Middle frontal gyrus (tissue), 1 donor: ENCODE results near the gene KCNQ1.

Source experiments
- DNase-seq: peaks from one replicate; pipeline ENCODE4 v3.0.0-alpha.2; 2015; ENCODE audit warnings: low spot score; ENCODE audit errors: extremely low spot score

KCNQ1 gene

GRCh38 chr11:2565447-2566222, 120.8 kb downstream of the KCNQ1 start:
- DNase-seq: no peak

- DNase-seq: no peak
These were observed 121.6 kb downstream of the KCNQ1 start for GRCh38 chr11:2566223-2567025.

DNA sequence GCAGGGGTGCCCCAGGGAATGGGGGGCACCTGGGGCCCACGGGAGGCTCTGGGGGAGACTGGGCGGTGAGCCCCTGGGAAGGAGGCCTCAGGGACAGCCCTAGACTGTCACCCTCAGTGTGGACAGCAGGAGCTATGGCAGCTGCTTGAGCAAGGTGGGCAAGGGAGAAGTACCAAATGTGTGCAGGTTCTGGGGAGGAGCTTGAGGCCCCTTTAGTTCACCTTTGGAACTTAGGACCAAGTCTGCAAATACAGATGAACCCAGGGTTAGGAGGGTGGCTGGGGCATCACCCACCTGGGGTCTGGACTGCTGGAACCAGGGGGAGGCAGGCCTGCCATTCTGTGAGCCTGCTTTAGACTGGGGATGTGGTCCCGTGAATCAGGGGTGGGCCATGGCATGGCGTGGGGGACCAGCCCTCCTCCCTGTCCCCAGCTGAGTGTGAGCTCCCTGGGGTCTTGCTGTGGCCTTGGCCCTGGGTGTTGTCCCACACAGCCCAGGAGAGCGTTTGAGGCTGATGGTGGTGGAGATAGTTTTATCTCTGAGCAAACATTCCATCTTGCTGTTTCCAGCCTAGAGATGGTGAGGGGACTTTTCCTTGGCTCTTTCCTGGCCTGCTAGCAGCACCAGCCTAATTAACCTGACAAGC, 122.3 kb downstream of the KCNQ1 start:
- no peak for DNase-seq

- DNase-seq: no peak
These were observed 124.5 kb downstream of the KCNQ1 start for GRCh38 chr11:2569321-2569721.

- no peak for DNase-seq
These were observed 125.0 kb downstream of the KCNQ1 start for GRCh38 chr11:2569731-2570210.

DNA sequence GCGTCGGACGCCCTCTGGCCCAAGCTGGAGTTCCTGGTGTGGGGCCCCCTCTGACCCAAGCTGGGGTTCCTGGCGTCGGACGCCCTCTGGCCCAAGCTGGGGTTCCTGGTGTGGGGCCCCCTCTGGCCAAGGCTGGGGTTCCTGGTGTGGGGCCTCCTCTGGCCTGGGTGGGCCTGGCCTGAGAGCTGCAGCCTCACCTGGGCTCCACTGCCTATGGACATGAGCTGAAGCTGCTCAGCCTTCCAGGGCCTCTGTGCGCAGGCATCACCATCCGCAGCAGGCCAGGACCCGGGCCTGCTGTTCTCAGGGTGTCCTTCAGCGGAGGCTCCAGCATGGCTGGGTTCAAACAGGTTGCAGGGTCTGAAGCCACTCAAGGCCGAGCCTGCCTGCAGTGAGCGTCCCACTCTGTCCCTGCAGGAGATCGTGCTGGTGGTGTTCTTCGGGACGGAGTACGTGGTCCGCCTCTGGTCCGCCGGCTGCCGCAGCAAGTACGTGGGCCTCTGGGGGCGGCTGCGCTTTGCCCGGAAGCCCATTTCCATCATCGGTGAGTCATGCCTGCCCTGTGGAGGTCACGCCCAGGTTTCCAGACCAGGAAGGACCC, 125.5 kb downstream of the KCNQ1 start:
- no peak for DNase-seq

- DNase-seq: no peak
These were observed 126.2 kb downstream of the KCNQ1 start for GRCh38 chr11:2570841-2571597.

- no peak for DNase-seq
These were observed 126.9 kb downstream of the KCNQ1 start for GRCh38 chr11:2571598-2572281.

DNA sequence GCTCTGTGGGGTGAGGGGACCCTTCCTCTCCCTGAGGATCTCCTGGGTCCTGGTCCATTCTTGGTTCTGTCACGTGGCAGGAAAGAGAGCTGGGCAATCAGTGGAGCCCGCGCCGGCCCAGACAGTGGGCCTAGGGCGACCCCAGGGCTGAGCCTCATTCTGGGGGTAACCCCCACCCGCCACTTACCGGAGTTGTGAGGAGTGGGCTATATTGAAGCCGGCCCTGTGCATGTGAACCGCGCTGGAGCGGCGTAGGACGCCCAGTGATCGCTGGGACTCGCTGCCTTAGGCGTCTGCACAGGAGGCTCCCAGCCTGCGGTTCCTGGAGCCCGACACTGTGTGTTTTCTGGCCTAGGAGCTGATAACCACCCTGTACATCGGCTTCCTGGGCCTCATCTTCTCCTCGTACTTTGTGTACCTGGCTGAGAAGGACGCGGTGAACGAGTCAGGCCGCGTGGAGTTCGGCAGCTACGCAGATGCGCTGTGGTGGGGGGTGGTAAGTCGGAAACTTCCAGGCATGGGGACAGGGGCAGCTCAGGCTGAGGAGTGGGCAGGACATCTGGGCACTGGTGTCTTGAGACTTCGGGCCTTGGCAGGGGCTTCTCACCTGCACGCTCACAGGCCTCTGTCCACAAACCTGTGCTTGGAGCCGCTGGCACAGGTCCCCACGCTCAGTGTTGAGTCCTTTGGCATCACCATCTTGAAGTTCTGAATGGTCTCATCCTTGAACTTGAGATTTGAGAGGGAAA, 127.9 kb downstream of the KCNQ1 start:
- no peak for DNase-seq

DNA sequence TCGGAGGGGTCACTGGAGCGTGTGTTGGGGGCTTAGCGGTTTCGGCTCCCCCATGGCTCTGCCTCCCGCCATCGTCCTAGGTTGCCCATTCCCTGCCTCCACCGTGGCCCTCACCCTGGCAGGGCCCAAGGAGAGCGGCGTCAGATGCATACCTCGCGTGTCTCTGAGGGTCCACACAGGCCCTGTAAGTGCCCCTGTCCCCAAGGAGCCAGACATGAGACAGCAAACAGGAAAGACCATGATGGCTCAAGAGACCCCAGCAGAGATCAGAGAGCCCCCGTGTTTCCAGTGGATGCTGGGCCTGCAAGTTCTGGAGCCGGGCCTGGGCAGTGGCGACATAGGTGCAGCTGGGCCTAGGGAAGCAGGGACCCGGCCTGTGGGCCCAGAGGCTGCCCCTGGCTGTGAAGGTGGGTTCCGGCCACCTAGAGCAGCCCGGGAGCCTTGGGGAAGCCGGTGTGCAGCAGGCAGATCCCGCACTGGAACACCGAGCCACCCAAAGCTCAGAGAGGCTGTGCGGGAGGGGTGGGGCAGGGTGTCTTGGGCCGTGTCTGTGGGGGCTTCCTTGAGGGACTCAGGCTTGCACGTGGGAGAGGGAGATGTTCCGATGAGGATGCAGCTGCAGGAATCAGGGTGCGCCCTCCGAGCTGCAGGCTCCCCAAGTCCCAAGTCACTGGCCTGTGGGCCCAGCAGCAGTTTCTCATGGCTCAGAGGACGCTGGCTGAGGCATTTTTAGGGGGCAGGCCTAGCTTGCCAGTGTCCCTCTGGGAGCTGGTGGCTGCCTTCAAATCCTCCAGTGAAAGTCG, 128.6 kb downstream of the KCNQ1 start:
- DNase-seq: no peak

DNA sequence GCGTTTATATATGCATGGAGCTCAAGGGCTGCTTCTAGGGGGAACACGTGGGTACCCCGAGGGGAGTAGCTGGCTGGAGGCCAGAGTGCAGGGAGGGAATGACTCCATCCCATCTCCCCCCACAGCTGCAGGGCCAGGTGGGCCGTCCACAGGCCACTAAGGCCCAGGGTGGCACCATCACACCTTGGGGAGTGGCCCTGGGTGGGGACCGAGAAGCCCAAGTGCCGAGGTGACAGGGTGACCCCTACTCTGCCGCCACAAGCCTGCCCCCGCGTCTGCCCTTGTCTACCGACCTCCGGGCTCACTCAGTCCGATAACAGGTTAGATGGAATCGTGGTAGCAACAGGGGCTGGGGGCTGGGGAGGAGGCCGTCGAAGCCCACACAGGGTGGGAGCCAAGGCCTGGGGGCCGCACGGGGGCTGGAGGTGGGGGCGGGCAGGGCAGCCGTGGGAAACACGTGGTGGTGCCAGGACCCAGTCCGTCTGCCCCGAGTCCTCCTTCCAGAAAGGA, 129.3 kb downstream of the KCNQ1 start:
- DNase-seq: no peak

DNA sequence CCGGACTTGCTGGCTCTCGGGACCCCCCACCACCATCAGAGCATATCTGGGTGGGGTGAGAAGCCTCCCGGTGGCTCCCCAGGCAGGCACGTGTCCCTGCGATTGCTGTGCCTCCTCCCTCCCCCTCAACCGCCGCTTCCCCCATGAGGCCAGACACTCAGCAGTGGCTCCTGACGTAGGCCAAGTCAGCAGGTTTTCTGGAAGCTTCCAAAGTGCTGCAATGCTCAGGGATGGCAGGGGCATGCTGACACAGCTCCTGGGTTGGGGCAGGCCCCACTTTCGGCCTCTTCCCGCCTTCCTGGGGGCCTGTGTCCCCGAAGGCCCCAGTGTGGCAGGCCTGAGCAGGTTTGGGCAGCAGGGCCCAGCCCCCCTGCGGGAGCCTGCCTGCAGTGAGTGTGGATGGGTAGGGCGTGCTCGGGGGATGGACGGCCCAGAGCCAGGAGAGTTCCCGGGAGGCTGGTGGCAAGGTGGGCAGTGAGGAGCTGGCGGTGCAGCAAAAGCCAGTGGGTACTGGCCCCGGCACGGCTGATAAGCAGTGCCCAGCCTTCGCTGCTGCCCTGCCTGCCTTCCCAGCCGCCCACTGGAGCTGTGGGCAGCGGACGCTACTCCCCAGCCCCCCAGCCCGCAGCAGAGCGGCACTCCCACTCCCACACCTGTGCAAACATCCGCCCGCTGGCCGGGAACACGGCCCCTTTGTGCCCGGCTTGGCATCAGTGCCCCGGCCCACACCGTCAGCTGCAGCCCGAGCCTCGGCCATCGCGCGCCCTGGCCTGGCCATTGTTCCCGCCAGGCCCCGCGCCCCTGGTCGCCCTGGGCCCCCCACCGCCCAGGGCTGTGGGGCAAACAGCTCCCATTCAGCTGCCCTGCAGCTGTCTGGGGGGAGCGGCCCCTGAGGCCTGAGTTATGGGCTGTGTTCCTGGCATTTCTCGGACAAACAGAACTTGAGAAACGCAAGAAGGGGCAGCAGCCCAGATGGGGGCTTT, 130.0 kb downstream of the KCNQ1 start:
- no peak for DNase-seq

GRCh38 chr11:2575591-2576051, 130.8 kb downstream of the KCNQ1 start:
- no peak for DNase-seq

DNA sequence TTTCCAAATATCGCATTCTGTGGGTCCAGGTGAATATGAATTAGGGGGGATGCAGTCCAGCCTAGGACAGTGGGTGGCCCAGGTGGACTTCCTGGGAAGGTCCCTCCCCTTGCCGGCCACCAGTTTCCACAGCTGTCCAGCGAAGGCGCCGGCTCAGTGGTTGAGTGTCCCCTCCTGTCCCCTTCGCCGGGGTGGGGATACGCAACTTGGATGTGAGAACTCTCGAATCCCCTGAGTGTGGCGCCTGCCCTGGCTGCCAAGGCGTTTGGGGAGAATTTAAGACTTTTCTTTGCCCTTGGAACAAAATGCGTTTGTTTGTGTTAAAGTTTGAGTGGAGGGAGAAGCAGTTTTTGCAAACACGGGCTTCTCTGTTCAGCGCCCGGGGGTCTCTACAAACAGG, 131.3 kb downstream of the KCNQ1 start:
- DNase-seq: no peak

- no peak for DNase-seq
These were observed 131.7 kb downstream of the KCNQ1 start for GRCh38 chr11:2576549-2576948.

DNA sequence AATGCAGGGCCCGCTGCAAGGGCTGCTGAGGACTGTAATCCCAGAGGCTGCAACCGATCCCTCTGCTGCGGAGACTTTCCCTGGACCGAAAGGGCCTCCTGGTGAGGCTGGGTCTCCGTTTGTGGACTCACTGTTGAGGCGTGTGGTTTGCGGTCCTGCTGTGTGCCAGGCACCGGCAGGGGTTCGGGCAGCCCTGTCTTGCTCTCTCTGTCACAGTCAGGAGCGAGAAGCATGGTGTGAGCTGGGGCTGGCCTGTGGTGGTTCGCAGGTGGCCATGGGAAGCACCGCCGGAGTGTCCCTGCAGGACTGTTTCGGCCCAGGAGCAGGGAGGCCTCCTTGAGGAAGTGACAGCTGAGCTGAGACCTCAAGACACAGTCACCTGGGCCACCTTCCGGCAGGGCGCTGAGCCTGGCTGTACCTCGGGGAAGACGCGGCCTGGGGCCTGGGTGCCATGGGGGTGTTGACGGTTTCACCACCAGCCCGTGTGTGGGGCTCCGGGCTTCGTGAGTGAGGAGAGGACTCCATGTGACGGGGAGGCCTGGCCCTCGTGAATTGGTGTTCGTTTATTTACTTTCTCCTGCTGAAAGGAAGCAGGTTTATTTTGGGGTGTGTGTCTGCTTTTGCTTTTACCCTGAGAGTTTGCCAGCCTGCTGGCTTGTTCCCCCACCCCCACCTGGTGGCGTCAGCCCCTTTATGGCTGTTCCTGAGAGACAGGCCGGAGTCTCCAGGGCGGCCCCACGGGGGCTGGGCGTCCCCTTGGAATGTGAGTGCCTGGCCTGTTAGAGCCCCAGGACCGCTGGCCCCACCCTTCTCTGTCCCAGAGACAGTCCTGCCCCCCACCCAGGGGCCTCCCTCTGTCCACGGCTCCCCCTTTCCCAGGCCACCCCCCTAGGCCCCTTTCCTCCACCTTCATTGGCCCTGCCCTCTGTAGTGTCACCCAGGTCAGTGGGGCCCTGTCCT, 132.5 kb downstream of the KCNQ1 start:
- no peak for DNase-seq
